Activated CD4-positive, CD25-positive, alpha-beta regulatory T cell treated with anti-CD3 and anti-CD28 coated beads, Interleukin-2, amount 50 U/mL, for 72 hours (primary cell): ENCODE results near the gene NDUFAF8.

ENCODE experiments used
- DNase-seq: peaks from one replicate; pipeline ENCODE4 v3.0.0; 2021

NDUFAF8 gene

GRCh38 chr17:81253358-81254131 is 14.4 kb downstream of the NDUFAF8 start:
- peak; percentile 58 for DNase-seq

- DNase-seq: no peak
Observed at GRCh38 chr17:81254955-81255717, 16.0 kb downstream of the NDUFAF8 start.

GRCh38 chr17:81256616-81257015 is 17.5 kb downstream of the NDUFAF8 start:
- no peak for DNase-seq

- no peak for DNase-seq
Observed at GRCh38 chr17:81257533-81257932, 18.4 kb downstream of the NDUFAF8 start.

DNA sequence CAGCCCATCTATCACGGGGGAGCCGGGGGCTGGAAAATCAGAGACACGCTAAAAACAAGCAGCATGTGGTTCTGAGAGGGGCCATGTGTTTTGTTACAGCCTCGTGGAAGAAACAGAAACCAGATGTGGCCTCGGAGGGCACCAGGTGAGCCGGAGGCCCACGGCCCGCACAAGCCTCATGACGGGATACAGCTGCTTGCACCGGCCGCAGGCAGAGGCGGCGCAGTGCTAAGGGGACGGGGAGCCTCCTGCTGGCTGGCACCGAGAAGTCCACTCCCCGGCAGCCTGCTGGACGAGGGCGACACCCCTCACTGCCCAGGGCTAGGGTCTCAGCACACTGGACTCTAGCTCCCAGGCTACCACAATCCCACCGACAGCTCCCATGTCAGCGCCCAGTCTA is 19.2 kb downstream of the NDUFAF8 start:
- no peak for DNase-seq

DNA sequence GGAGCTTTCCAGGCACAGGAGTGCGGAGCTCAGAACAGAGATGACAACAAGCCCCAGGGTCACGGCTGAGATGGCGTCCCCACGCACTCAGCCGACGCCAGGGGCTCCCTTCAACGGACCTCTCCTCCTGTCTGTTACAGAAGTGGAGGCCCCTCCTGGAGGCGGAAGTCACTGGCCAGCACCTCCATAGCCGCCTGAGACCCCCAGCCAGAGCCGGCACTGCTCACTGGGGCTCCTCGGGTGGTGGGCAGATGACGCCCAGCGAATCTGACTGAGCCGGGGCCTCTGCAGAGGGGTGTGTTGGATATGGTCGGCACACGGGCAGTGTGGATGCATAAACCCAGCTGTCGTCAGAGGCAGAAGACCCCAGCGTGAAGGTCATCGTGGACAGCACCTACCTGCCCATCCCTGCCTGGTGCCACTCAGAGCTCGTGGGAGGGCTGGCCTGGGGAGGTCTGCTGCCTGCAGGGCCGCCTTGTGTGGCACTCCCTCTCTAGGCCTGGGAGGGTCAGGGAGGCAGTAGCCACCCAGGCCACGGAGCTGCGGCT is 20.0 kb downstream of the NDUFAF8 start:
- no peak for DNase-seq

- no peak for DNase-seq
Observed at GRCh38 chr17:81260171-81260570, 21.1 kb downstream of the NDUFAF8 start.

DNA sequence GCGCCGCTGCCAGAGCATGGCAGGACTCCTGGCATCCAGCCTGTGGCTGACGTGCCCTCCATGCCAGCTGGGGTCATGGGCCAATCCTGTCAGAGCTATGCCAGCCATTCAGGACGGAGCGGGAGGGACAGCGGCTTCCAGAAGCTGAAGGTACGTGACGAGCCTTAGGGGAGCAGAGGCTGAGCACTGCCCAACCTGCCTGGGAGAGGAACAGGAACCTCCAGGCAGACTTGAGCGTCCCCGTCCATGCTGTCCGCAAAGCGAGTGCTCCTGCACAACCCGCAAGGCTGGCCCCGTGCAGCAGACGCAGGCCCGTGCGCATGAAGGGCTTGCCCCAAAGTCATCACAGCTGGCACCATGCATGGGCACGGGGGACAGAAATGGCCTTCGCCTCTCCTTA is 21.5 kb downstream of the NDUFAF8 start:
- DNase-seq: no peak

- no peak for DNase-seq
Observed at GRCh38 chr17:81261096-81261495, 22.0 kb downstream of the NDUFAF8 start.

DNA sequence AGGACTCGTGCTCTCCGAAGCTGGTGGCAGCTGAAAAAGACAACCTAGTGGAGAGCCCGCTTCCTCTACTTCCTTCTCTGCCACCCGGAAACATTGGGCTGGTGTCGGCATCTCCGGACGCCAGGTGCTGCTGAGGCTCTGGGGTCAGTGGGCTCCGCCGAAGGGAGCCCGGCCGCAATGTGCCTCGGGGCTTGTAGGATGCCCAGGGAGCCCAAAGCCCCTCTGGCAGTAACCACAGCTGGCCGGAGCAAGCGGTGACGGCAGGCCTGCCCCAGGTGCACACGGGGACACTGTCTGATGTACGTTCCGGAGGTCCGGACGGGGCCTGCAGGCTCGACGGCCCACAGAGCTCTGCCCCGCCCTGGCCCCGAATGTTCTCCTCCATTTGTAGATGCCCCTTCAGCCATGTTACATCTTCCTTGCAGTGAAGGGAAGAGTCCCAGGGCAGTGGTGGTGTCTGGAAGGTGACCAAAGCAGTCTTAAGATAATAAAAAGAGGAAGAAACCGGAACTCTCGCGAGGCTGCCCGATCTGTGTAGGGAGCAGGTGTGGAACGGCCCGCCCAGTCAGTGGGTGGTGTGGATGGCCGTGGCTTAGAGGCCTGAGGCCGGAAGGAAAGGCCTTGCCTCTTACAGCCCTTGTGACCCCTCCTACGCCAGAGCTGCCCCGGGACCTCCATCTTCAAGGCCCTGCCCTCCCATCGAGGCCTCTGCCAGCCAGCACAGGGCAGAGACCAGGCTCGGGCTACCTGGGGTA is 22.6 kb downstream of the NDUFAF8 start:
- no peak for DNase-seq

DNA sequence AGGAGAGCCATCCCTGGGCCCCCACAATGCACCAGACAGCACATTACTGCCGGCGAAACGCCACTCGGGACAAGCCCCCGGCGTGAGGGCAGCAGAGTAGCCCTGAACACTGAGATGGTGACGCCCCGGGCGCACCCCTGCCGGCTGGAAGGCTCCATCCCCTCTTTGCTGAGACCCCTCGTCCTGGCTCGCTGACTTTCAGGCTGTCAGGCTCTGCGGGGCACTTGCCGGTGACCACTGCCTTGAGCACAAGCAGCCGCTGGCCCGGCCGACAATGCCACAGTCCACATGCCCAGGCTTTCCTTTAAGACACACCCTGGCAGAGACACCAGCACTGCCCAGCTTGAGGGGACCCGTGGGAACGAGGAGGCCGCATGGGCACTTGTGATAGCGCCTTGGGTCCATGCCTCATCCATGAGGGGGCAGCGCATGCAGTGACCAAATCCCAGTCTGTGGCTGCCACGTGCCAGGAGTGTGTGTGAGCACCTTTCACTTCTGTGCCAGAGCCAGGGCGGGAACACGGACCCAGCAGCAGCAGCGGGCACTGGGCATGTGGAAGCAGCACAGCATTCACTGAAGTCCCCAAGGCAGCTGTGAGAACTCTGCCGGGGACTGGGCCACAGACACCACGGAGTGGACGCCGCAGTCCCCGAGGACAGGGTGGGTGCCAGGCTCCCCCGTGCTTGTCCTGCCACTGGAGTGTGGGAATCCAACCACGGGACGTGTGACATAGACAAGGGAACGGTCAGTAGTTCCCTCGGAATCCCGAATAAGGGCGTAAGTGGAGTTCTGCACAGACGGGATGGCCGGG is 24.5 kb downstream of the NDUFAF8 start:
- DNase-seq: no peak

DNA sequence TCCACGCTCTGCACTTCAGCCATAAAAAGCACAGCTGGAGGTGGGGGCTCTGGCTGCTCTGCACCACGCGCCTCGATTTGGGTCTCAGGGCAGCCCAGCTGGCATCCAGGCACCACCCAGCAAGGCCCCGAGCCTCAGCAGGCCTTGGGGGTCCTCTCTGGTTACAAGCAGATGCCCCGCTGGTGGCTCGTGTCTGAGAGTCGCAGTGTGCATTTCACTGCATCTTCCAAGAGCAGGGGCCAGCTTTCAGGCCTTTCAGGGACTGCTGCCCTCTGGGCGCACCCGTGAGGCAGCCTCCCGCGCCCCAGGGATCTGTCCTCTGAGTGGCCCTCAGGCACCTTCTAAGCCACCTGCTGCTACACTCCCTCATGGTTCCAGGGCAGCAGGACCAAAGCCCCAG is 25.5 kb downstream of the NDUFAF8 start:
- DNase-seq: no peak

DNA sequence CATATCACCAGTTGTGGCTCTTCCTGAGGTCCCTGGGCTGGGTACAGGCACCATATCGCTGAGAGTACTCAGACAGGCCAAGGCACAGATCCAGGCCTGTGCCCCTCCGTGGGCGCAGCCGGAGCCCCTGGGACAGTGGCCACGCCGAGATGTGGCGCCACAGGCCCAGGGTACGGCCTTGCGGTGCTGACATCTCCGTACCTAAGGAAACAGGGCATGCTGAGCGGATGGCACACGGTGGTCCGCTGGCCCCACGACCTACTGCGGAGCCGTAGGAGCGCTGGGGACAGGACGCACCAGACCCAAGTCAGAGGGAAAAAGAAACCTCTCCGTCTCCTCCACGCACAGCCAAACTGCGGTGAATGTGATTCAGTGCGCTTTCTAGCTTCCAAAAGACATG is 26.5 kb downstream of the NDUFAF8 start:
- no peak for DNase-seq

DNA sequence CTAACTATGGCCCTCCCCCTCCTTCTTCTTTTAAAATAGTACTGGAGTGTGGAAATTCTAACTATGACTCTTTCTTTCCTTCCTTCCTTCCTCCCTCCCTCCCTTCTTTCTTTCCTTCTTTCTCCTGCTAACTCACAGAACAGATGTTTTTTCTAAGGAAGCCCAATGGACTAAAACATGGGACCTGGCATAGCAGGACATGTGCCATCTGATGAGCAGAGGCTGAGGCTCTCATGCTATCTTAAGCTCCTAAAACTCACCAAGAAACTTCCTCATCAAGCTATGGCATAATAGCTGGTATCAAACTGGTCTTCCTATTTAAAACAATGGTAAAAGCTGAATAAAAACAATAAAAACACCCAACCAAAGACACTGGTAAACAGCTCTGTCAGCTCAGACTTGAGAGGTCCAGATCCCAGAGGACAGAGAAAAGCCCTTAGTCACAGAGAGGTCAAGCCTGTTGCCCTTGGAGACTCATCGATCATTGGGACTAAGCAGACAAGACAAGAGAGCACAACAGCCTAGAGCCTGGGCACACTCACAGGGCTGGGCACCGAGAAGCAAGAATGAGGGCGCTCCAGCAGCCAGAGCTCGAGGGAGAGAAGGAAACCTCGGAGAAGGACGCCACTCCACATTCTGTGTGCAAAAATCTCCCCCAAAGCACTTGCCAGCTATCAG is 28.4 kb downstream of the NDUFAF8 start:
- no peak for DNase-seq

- no peak for DNase-seq
Observed at GRCh38 chr17:81270279-81270678, 31.2 kb downstream of the NDUFAF8 start.

DNA sequence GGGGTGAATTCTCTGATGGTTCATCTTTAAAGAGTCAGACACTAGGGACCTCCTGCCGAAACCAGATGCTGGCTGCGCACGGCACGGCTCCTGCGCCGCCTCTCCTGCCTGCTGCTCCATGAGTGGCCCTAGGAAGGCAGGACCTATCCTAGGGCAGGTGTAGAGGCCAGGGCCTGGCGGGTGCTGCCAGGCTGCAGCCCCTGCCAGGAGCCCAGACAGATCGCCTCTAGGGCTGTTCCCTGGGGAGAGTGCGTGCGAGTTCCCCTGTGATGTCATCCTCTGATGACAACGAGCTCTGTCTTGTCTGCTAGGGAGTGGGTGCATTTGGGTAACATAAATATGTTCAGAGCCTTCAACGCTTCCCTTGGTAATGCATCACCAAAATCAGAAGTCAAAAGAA is 32.1 kb downstream of the NDUFAF8 start:
- DNase-seq: no peak

DNA sequence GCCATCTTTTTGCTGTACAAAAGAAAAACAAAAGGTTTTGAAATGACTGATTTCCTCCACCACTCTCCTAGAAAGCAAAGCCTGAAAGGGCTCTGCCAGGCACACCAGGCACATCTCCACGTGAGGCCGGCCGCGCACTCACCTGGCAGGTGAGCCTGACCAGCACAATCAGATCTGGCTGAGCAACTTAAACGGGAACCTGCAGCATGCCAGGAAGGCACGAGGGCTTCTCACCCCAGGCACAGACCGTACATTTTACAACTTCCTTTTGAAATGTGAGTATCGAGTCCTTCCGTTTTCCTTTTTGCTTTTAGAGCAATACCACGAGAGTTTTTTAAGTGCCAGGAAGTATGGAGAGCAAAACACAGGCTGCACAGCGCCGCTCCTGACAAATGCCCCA is 33.5 kb downstream of the NDUFAF8 start:
- DNase-seq: no peak

- DNase-seq: no peak
Observed at GRCh38 chr17:81273698-81274470, 34.8 kb downstream of the NDUFAF8 start.

GRCh38 chr17:81274471-81274855 is 35.3 kb downstream of the NDUFAF8 start:
- no peak for DNase-seq

DNA sequence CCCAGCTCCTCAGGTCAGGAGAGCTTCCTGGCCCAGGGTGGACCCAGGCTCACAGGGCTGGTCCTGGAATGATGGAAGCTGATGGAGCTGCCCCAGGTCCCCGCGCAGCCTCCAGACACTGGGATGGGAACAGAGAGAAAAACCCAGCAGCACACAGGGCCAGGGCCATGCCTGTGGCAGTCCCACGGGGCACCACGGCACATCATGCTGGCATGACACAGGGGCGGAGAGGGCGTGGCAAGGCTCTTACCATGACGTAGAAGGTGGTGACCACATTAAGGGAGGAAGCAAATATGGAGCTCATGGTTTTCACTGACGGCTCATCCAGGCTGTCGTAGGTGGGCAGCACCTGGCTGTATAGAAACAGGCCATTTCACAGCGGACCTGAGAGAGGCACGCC is 37.7 kb downstream of the NDUFAF8 start:
- DNase-seq: no peak

DNA sequence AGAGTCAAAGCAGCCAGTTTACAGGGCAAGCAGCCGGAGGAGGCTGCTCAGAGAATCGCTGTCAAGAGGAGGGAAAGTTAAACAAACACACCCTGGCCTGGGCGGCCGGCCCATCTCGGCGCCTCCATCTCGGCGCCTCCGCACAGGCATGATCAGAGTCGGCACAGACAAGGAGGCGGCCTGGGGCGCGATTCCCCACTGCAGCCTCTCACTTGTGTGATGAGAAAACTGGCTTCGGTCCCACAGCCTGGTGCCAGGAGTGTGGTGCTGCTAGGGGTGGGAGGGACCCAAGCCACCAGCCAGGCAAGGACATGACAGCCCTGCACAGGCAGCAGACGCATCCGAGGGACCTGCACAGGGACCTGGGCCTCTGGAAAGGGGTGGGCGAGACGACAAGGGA is 38.3 kb downstream of the NDUFAF8 start:
- DNase-seq: no peak
